HPDE6-E6E7 (cell line): ENCODE measurements around the gene CDKN3.
A peak's percentile ranks its signal among the peaks of the same experiment; 100 is the strongest.
"Not testable (repeated sequence)": the region's sequence is repeated elsewhere in the genome, so short reads cannot be mapped to it uniquely, and the experiment has no call there.

Experiments used
- DNase-seq: peaks from one replicate; pipeline ENCODE4 v3.0.0; 2011; ENCODE audit warnings: missing footprints; ENCODE audit errors: extremely low spot score

The CDKN3 gene

GRCh38 chr14:54423991-54424390 is 27.2 kb downstream of the CDKN3 start:
- DNase-seq: no peak

GRCh38 chr14:54424479-54424901 is 27.7 kb downstream of the CDKN3 start:
- no peak for DNase-seq

DNA sequence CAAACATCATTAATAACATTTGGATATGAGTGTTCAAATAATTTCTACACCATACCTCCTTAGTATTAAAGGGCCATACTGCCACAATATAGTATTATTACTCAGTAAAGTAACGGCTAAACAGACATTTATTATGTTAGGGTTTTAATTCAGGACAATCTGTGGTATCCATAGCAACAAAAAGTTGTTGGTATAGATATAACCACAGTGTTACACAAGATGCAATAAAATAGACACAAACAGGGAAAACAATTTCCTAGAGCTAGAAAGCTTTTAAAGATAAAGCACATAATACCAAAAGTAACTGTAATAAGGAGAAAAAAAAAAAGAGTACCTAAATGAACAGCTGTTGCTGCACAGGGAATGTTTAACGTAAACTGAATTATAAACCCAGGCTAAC is 28.3 kb downstream of the CDKN3 start:
- no peak for DNase-seq

- DNase-seq: no peak
Observed at GRCh38 chr14:54425537-54426274, 28.9 kb downstream of the CDKN3 start.

DNA sequence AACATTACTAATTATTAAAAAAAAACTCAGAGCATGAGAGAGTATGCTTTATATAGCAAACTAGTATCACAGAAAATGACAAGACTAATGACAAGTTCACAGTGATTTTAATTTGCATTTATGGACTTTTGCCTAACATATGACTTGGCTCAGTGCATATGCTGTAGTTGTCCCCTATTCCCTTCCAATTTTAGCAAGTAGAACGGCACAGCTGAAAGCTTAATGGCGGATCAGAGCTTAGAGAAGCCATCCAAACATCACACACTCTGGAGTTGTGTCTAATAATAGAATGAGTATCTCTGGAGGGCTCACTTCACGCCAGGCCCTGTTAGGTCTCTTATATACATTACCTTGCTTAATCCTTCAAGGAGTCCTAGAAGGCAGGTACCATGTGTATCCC is 31.1 kb downstream of the CDKN3 start:
- DNase-seq: no peak

DNA sequence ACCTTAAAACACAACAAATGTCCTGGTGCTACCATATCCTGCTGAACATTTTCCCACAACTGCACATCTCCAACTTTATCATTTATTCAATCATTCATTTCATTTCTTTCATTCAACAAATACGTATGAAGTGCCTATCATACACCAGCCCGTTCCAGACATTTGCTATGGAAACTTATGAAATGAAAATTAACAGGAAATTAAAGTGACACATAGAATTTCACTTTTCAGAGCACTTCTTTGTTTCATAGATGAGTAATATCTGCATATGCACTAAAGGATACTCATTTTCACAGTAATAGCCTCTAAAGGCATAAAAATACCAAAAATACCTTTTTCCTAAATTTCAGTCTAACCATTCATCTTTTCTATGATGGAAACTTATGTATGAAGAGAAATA is 31.7 kb downstream of the CDKN3 start:
- DNase-seq: no peak

DNA sequence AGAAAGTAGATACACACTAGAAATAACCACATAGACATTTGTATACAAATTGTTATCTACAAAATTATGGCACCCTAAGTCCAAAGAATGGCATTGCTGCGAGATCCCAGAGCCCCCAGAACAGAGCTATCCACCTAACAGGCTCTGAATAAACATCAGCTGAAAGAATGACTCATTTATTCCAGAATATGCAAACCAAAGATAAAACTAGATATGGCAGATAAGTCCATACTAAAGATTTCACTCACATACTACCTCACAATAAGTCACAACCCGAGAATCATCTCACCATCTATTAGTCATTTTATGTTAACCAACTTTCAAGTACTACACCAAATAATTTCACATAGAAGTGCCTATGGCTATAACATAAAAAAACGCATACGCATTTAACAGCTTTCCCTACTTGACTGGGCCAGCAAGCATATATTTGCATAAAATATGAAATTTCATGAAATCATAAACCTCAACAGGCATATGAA is 38.7 kb downstream of the CDKN3 start:
- no peak for DNase-seq

DNA sequence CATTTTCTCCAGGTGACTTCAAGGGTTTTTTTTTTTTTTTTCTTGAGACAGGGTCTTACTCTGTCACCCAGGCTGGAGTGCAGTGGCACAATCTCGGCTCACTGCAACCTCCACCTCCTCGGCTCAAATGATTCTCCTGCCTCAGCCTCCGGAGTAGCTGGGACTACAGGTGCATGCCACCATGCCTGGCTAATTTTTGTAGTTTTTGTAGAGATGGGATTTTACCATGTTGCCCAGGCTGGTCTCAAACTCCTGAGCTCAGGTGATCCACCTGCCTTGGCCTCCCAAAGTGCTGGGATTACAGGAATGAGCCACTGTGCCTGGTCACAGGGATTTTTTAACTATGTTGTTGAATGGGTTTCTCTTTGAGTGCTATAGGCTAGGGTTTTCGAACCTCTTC is 41.1 kb downstream of the CDKN3 start:
- not testable (repeated sequence) for DNase-seq

GRCh38 chr14:54438703-54439102 is 41.9 kb downstream of the CDKN3 start:
- DNase-seq: no peak

DNA sequence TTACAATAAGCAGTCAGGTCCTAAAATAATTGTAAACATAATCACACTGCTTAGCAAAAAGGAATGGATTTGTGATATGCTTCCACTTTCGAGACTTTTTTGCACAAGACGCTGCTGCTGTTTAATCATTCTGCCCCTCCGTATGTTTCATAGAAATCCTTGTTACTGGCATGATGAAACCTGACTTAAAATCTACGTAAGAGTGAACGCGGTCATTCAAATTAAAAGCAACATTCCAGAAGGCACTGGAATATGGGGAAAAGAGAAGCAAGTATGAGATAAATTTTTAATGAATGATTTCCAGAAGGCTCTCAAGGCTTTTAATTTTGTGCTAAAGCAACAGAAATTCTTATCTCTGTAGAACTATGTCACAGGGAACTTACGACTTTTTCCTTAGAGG is 43.2 kb downstream of the CDKN3 start:
- no peak for DNase-seq

DNA sequence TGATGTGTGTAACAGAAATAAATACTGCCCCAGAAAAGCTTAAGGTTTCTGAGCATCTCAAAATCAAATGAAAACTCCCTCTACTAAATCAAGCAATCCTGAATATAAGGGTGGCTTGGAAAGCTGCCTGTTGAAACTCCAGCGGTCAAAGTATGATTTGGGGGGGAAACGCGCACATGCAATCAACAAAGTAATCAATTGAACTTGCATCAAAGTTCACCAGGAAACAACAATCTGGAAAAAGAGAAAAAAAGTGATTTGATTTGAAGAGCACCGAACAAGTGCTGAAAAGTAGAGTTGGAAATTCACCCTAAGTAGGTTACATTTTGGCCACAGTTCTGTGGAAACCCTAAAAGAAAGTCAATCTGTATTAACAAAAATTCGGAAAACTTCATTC is 43.7 kb downstream of the CDKN3 start:
- no peak for DNase-seq

DNA sequence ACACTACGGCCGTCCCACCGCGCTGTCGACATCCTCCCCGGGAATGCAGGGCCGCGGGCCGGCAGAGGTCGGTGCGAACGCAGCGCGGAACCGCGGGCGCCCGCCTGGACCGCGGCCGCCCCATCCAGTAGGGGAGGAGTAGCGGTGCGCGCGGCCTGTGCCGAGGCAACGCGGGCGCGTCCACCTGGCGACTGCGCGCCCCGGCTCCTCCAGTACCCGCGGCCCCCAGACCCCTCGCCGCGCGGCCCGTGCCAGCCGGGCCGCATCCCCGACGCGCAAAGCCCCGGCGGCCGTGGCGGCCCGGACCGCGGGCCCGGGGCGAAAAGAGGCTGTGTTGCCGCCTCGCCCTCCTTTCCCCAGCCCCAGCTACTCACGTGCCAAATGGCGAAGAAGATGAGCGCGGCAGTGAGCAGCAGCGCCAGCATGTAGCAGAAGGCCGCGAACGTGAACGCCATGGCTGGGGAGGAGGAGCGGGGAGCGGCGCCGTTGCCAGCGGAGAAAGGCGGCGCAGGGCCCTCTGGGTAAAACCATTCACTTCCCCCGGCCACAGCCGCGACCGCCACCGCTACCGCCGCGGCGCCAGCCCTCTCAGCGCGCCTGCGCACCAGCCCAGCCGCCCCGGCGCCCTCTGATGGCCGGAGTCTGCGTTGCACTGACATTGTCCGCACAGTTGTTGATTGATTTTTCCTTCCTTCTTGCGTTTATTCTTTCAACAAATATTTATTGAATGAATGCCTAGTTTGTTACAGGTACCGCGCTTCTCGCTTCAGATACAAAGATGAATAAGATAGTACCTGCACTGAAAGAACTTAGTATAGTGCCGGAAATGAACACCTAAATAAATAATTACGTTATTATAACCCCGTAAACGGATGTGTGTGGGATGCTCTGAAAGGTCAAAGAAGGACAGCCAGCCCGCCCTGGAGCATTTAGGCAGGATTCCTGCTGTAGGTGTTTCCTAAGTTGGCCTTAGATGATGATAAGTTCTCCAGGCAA is 44.4 kb downstream of the CDKN3 start, which contains the start of gene CNIH1:
Gene CNIH1 (minus strand): TSS at position 502 of the 996 bp plus-strand sequence. CDS start 47 bp downstream, at position 455.
- DNase-seq: peak; percentile 97

- not testable (repeated sequence) for DNase-seq
Observed at GRCh38 chr14:54442961-54443360, 46.2 kb downstream of the CDKN3 start.

GRCh38 chr14:54443981-54444380 is 47.2 kb downstream of the CDKN3 start:
- DNase-seq: no peak

GRCh38 chr14:54444681-54445080 is 47.9 kb downstream of the CDKN3 start:
- no peak for DNase-seq

DNA sequence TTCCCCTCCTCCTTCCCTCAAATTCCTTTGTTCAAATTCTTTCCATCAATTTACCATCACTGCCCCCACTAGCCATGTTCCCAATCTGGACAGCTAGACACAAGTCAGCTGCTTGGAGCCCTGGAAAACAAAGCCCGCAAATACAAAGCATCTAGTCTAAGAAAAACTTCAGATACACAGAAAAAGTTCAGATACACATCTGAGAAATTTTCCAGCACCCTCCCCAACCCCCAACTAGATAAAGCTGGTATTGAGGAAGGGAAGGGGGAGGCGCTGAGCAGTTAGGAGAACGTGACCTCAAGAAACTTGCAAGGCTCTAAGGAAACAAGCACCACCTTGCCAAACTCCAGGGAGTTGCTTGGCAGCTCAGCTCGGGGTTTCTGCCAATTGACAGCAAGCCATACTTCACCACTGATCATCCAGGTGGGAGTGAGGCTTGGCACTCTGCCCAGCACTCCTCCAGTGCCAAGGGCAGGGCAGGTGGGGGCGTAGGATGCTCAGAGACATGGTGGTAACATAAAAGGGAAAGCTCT is 49.4 kb downstream of the CDKN3 start:
- no peak for DNase-seq

GRCh38 chr14:54447231-54447692 is 50.5 kb downstream of the CDKN3 start:
- DNase-seq: peak; percentile 82

DNA sequence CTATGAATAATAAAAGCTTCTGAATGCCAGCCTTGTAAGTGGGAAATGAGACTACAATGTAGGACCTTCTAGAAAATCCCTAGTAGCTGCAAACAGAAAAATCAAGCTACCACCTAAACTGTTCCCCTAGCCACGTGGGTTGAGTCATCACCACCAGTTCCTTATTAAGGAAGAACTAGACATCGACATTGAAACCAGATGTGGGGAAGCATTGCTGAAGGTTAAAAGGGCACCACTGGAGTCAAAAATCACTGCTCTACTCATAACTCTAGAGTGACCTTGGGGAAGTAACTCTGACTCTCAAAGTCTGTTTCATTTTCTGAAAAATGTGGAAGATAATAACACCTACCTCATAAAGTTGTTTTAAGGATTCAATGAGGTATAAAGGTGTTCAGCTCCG is 53.7 kb downstream of the CDKN3 start:
- DNase-seq: no peak

GRCh38 chr14:54451121-54451601 is 54.4 kb downstream of the CDKN3 start:
- DNase-seq: no peak

- DNase-seq: no peak
Observed at GRCh38 chr14:54451961-54452360, 55.2 kb downstream of the CDKN3 start.

- DNase-seq: no peak
Observed at GRCh38 chr14:54453252-54453651, 56.4 kb downstream of the CDKN3 start.

GRCh38 chr14:54453990-54454389 is 57.2 kb downstream of the CDKN3 start:
- DNase-seq: peak; percentile 46
